MG63 (cell line): ENCODE measurements around the gene FAM83F. TPM values are rescaled to one million over a fixed set of nuclear protein-coding genes. Genes with fewer than 3 reads are reported as not detected.
A peak's percentile ranks its signal among the peaks of the same experiment; 100 is the strongest.
"Not testable (repeated sequence)": the region's sequence is repeated elsewhere in the genome, so short reads cannot be mapped to it uniquely, and the experiment has no call there.

ENCODE experiments used
- DNase-seq: peaks from one replicate; pipeline ENCODE4 v3.0.0-alpha.2; 2020
- H3K27me3 ChIP-seq: fragments of 250-450 bp; sonication (Bioruptor Pico); 2 replicates; pipeline ENCODE4 v1.5.1; 2020; ENCODE audit warnings: mild to moderate bottlenecking, moderate library complexity
- H3K36me3 ChIP-seq: fragments of 250-450 bp; sonication (Bioruptor Pico); 2 replicates; pipeline ENCODE4 v1.5.1; 2020; ENCODE audit warnings: mild to moderate bottlenecking, moderate library complexity
- H3K4me3 ChIP-seq: fragments of 250-450 bp; sonication (Bioruptor Pico); 2 replicates; pipeline ENCODE4 v1.5.1; 2020; ENCODE audit warnings: mild to moderate bottlenecking, moderate library complexity
- H3K9me3 ChIP-seq: fragments of 250-450 bp; sonication (Bioruptor Pico); 2 replicates; pipeline ENCODE4 v1.5.1; 2020; ENCODE audit warnings: mild to moderate bottlenecking, moderate library complexity
- total RNA-seq: library from RNA; depleted of rRNA; stranded (reverse); fragments of >200 nt; shearing (Covaris generic); gene quantifications from 2 replicates; pipeline ENCODE4 v1.2.3, GENCODE V29; 2014; ENCODE audit warnings: low replicate concordance

FAM83F gene
- total RNA-seq, 1 experiment from 2014 or later: not detected

DNA sequence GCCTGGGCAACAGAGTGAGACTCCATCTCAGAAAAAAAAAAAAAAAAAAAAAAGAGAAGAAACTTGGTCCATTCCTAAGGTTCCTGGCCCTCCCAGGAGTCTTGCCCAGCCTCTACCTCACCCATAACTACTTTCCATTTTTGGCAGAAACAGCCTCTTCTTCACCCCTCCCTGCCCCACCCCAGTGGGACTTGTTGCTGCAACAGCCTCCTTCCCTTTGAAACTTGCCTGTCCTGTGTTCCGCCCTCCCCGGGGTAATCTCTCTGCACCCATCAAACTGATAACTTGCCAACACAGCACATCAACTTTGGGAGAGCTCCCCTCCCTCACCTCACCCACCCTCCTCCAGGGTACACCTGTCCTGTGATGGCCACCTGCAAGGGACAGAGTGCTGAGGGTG, 10.0 kb upstream of the FAM83F start:
- DNase-seq: no peak
- H3K27me3 ChIP-seq: no peaks in the 10 kb centered on the region
- H3K4me3 ChIP-seq: no peak overlapping the region
- no peaks in the 10 kb centered on the region for H3K9me3 ChIP-seq
- H3K36me3 ChIP-seq: no peaks in the 10 kb centered on the region

DNA sequence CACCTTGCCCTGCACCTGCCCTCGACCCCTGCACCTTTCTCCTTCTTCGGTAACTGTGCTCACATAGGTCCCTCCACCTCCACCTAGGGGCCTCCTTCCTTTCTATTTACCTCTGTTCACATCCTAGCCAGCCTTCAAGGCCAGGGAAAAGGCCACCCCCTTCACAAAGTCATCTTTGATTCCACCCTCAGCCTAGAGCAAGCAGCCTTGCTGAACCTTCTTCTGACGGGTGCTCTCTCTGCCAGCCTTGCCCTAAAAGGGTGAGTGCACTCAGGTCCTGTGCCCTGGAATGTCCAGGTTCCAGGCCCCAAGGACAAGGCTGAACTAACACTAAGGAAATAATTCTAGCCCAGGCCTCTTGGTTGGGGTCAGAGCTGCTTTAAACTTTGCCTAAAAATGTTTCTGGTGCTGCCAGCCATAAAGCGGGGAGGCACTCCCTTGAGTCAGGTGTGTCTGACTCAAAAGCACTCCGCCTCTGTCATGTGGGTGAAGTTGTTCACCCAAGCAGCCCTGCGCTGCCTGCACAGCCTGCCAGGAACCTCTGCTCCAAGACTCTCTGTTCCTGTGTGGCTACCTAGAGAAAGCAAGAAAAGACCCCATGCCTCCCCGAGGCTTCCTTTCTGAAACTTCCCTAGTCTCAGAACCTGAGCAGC, 9.2 kb upstream of the FAM83F start:
- no peak for DNase-seq
- no peaks in the 10 kb centered on the region for H3K36me3 ChIP-seq
- no peaks in the 10 kb centered on the region for H3K9me3 ChIP-seq
- no peaks in the 10 kb centered on the region for H3K27me3 ChIP-seq
- H3K4me3 ChIP-seq: no peak overlapping the region

DNA sequence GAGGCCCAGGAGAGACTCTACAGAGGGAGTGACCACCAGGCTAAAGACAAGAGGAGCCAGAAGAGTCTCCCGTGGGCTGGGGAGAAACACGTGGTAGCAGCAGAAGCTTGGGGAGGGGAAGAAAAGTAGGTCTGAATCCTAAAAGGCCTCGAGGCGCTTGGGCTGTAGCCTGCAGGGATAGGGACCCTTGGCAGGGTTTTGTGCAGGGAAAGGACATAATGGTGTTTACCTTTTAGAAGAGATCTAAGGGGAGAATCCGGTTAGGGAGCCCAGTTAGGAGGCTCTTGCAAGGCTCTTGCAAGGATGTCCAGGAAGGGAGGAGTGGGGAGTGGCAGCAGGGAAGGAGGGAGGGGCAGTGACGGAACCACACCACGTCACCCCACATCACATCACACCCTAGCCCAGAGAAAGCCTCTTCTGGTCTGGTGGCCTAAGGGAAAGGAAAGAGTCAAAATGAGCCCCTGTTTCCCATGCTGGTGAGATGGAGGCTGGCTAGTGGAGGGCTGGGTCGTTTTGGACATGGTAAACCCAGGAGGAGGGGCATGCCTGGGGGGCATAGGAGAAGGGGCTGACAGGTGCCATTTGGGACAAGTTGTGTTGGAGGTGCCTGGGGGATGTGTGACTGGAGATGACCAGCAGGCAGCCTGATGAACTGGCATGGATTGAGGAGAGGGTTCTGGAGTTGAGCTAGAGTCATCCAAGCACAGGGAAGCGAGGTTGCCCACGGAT, 6.2 kb upstream of the FAM83F start:
- no peak for DNase-seq
- Histone ChIP-seq H3K36me3 (no peaks in the 10 kb centered on the region), H3K4me3 (no peak overlapping the region), H3K27me3 (no peaks in the 10 kb centered on the region), H3K9me3 (no peaks in the 10 kb centered on the region)

DNA sequence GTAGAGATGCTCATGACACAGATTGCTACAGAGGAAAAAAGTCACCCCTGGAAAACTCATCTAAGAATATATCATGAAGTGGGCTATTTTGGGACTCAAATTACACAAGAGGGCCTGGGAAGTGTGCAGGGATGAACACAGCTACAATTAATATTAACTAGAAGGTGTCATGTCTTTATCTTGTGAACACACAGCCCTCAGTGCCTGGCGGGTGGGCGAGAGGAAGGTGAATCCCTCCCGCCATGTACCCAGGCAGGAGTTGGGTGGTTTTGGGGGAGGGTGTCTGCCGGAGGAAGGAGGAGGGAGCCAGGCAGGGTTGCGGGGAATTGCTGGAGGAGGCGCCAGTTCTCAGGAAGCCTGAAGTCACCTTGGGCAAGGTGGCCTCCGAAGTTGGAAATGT, 5.1 kb upstream of the FAM83F start:
- Histone ChIP-seq H3K36me3 (no peaks in the 10 kb centered on the region), H3K4me3 (no peak overlapping the region), H3K27me3 (no peaks in the 10 kb centered on the region), H3K9me3 (no peaks in the 10 kb centered on the region)
- no peak for DNase-seq

DNA sequence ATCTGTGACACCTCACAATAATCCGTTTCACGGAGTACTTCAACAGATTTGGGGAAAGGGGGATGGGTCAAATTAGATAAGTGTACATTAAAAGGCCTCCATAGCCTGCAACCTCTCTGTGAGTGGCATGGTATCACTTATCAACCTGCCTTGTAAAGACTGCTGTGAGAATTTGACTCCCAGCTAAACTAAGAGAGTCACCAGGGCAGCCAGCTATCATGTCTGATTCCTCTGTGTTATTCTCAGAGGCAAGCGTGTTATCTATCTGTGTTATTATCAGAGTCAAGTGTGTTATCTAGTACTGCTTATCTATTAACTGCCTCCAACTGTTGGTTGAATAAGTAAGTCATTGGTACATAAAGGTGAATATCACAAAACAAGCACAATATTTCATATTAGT, 4.1 kb upstream of the FAM83F start:
- H3K9me3 ChIP-seq: no peaks in the 10 kb centered on the region
- no peak overlapping the region for H3K4me3 ChIP-seq
- no peaks in the 10 kb centered on the region for H3K27me3 ChIP-seq
- no peaks in the 10 kb centered on the region for H3K36me3 ChIP-seq
- no peak for DNase-seq

DNA sequence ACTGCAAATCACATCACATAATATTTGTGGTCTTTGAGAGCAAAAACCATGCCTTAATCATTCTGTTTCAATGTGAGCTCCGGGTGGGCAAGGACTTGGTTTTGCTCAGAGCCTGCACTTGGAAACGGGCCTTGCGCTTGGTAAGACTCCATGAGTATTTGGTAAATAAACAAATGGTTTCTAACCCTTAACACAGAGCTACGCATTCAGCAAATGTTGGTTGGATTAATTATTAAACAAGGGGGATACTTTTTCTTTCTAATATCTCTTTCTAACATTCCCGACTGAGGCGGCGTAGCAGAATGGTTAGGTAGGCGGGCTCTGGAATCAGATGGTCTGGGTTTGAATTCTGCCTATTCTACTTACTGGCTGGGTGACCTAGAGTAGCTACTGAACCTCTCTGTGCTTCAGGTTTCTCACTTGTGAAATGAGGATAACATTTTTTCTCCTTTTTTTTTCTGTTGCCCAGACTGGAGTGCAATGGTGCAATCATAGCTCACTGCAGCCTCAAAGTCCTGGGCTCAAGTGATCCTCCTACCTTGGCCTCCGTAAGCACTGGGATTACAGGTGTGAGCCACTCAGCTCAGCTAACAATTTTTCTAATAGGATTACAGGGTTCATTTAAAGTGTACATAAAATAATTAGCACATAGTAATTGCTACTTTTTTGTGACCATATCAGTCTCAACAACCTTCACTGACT, 3.4 kb upstream of the FAM83F start:
- no peaks in the 10 kb centered on the region for H3K9me3 ChIP-seq
- H3K4me3 ChIP-seq: no peak overlapping the region
- DNase-seq: no peak
- no peaks in the 10 kb centered on the region for H3K36me3 ChIP-seq
- no peaks in the 10 kb centered on the region for H3K27me3 ChIP-seq

DNA sequence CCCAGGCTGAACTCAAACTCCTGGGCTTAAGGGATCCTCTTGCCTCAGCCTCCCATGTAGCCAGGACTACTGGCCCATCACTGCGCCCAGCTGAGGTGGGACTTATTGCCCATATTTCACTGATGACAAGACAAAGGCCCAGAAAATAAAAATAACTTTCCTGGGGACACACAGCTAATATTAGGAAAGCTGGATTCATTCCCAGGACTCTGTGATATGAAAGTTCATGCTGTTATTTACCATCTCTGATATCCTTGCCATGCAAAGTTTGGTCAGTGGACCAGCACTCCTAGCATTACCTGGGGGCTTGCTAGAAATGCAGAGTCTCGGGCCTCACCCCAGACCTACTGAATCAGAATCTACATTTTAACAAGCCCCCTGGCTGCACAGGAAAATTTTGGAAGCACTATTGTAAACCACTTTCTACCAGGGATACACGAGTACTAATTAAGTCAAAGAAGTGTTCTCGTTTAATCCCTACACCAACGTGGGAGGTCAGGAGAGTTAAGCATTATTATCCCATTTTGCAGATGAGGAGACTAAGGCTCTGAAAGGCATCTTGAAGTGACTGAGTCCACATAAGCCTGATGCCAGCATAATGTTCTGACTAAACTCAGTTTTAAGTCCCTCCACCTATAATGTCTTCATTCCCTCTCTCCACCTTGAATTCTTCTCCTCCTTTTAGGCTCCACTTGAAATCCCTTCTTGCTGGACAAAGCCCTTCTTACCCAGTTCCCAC, 2.5 kb upstream of the FAM83F start:
- Histone ChIP-seq H3K27me3 (no peaks in the 10 kb centered on the region), H3K4me3 (no peak overlapping the region), H3K9me3 (no peaks in the 10 kb centered on the region), H3K36me3 (no peaks in the 10 kb centered on the region)
- DNase-seq: no peak

DNA sequence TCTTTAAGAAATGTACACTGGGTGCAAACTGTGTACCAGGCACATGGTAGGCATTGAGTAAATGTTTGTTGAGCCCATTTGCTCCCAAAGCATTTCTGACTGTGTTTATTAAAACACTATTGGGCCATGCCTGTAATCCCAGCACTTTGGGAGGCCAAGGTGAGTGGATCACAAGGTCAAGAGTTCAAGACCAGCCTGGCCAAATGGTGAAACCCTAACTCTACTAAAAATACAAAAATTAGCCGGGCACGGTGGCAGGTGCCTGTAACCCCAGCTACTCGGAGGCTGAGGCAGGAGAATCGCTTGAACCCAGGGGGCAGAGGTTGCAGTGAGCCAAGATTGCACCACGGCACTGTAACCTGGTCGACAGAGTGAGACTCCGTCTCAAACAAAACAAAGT, 1.9 kb upstream of the FAM83F start:
- H3K4me3 ChIP-seq, DNase-seq, H3K36me3 ChIP-seq, H3K27me3 ChIP-seq, H3K9me3 ChIP-seq: not testable (repeated sequence)

DNA sequence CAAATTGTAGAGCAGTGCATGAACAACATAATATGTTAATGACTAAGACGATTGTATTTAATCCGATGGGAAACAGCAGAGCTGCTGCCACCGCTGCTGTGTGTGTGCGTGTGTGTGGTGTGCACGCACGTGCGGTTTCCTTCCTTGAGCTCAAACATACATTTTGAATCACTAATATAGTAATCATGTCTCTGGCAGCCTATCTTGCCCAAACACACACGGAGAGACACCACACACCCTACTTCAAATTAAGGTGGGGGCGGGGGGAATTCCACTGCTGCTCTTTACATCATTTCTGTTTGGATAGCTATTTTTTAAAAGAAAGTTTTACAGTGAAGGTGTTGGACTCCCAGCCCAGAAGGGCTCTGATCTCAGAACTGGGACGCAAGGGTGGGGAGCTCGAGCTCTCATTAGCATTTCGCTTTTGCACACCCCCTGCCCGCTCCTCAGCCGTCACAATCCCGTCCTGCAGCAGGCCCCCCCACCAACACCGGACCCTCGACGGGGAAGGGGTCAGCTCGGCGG, 651 bp upstream of the FAM83F start:
- H3K4me3 ChIP-seq: no peak overlapping the region
- no peak for DNase-seq
- H3K27me3 ChIP-seq: no peaks in the 10 kb centered on the region
- no peaks in the 10 kb centered on the region for H3K36me3 ChIP-seq
- no peaks in the 10 kb centered on the region for H3K9me3 ChIP-seq

DNA sequence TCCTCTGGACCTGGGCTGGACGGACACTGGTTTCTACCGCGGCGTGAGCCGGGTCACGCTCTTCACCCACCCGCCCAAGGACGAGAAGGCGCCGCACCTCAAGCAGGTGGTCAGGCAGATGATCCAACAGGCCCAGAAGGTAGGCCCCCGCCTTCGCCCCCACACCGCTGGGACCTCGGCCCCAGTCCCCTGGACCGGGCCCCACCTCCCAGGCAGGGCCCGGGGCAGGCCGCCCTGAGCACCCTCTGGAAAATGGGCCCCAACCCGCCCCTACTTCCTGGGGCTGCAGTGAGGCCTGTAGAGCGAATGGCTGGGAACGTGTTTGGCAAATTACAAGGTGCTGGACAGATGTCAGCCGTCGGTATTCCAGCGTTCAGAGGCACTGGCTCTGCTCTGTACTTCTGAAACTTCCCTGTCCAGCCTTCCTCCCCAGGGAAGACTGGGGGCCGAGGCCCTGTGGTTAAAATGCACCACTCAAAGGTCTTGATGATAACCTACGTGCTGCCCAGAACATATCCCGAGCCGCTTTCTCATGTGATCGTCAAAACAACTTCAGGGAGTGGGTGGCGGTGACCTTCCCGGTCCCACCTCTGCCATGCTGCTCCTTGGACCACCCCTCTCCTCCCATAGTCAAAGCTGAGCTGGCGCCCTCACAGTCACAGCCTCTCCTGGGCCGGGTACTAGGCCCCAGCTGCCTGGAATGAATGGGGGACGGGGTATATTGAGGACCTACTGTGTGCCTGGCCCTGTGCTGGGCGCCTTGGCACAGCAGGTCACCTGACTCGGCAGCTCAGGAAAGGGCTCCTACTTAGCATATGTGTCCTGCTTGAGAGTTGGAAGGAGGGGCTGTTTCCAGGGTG, 869 bp downstream of the FAM83F start:
- DNase-seq: no peak
- no peaks in the 10 kb centered on the region for H3K27me3 ChIP-seq

DNA sequence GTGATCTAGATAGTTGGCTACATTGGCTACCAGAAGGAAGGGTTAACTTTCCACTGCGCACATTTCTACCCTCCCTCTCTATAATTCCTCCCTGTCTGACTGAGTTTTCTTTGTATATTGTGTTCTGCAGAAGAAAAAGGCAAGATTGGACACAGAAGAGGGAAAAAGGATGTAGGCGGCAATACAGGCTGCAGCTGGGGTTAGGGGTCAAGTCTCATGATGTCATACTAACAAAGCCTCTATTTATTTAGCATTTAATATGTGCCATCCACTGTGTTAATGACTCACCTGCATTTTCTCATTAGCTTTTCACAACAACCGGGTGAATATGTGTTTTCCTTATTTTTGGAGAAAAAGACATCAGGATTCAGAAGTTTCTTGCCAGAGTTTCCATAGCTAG, 2.0 kb downstream of the FAM83F start:
- Histone ChIP-seq H3K4me3 (no peak overlapping the region), H3K27me3 (no peaks in the 10 kb centered on the region), H3K9me3 (no peaks in the 10 kb centered on the region), H3K36me3 (no peaks in the 10 kb centered on the region)
- DNase-seq: no peak

More for the DNA sequence above, 869 bp downstream of the FAM83F start:
- no peaks in the 10 kb centered on the region for H3K9me3 ChIP-seq
- no peaks in the 10 kb centered on the region for H3K36me3 ChIP-seq
- H3K4me3 ChIP-seq: no peak overlapping the region

DNA sequence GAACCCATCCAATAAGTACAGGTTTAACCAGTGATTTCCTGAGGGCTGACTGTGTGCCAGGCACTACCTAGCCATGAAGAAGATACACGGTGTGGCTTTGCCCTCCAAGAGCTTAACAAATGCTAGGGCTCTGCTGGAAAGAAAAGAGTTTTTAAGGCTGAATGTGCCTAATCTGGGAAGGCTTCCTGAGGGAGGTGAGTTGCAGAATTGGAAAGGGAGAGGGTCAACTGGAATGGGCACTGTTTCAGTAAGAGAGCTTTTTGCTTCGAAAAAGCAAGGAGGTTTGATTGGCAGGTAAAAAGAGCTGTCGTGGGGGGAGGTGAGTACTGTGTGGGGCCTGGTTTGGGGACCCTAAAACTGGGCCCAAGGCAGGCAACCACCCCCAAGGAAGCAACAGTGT, 2.7 kb downstream of the FAM83F start:
- no peak for DNase-seq
- H3K4me3 ChIP-seq: no peak overlapping the region
- H3K9me3 ChIP-seq: no peaks in the 10 kb centered on the region
- H3K27me3 ChIP-seq: no peaks in the 10 kb centered on the region
- H3K36me3 ChIP-seq: no peaks in the 10 kb centered on the region

DNA sequence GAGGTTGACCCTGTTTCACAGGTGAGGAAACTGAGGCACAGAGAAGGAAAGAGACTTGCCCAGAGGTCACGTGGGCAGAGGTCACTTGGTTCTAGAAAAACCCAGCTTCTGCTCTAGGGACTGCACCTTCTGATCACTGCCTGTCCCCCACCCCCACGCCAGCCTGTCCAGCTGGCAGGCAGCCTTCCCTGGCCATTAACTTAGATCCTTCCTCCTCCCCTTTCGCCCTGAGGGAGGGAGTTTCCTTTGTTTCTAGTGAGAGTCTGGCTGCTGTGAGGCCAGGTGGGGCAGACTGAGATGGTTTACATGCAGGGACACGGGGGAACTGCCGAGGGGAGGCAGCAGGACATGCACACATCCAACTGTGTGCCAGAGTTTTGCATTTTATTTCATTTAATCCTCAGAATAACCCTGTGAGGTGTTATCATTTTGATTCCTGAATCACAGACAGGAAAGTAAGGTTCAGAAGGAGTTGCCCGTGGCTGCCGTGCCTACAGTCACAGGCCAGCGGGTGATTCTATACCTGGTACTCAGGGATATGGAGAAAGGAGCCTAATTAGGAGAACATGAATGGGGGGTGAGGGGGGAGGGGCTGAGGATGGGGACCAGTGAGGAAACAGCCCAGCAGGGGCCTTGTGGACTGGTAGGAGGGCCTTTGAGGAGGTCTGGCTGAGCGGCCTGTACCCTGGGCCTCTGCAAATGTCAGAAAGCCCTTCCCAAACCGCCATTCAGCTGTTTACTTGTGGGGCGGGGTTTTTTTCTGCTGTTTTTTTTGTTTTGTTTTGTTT, 3.4 kb downstream of the FAM83F start:
- H3K36me3 ChIP-seq: no peaks in the 10 kb centered on the region
- H3K9me3 ChIP-seq: no peaks in the 10 kb centered on the region
- H3K4me3 ChIP-seq: no peak overlapping the region
- H3K27me3 ChIP-seq: no peaks in the 10 kb centered on the region
- peak; percentile 22 for DNase-seq

DNA sequence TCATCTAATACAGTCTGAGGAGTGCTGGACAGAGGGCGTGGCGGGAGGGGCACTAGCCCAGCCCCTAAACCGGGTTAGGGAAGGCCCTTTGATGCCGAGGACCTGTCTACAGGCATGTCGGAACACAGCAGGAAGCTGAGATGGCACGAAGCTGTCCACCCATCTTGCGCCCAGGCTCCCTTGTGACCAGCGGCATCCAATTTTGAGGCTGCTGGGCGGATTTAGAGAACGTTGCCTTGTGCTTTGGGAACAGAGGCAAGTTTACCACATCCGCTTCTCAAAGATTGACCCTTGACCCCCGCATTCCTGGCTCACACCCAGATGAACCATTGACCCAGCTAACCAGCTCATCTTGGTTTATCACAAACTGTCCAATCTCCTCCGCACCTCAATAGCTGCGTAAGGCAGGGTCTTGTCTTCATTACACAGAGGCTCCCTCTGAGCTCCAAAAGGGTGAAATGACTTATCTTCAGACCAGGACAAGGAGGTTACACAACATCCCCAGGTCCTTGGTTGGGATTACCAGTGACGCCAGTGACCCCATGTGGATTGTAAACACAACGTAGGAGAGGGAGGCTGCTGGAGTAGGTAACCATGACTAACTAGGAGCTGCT, 4.5 kb downstream of the FAM83F start:
- H3K27me3 ChIP-seq: no peaks in the 10 kb centered on the region
- no peaks in the 10 kb centered on the region for H3K36me3 ChIP-seq
- DNase-seq: no peak
- no peak overlapping the region for H3K4me3 ChIP-seq
- no peaks in the 10 kb centered on the region for H3K9me3 ChIP-seq

DNA sequence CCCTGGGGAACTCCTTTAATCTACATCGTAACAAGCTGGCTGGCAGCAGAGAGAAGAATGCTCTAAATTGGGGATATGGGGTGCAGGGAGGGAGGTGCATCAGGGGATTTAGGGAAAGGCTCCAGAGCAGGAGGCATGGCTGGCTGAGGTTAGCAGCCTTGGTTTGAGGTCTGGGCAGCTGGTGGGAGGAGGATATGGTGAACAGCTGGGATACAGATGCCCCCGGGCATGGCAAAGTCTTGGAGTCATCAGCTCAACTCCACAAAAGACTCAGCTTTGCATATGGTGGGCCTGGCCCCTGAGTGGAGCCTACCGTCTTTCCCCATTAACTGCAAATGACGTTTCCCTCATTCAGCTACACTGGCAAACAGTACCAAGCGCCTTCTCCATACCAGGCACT, 5.4 kb downstream of the FAM83F start:
- no peak for DNase-seq
- Histone ChIP-seq H3K36me3 (no peaks in the 10 kb centered on the region), H3K4me3 (no peak overlapping the region), H3K27me3 (no peaks in the 10 kb centered on the region), H3K9me3 (no peaks in the 10 kb centered on the region)
